Tracheal epithelial cell (primary cell): ENCODE data around the gene NACA2. TPM values are rescaled to one million over a fixed set of nuclear protein-coding genes. Genes with fewer than 3 reads are reported as not detected.

ENCODE experiments used
- total RNA-seq: library from RNA; depleted of rRNA; stranded (reverse); fragments of >200 nt; gene quantifications from 2 replicates; pipeline ENCODE4 v1.2.1, GENCODE V29; 2014

Gene NACA2
- total RNA-seq = not detected in 2 replicates

GRCh38 chr17:61591018-61591417 lies at the start of gene NACA2:
TSS of gene NACA2 (minus strand) at chr17:61591219. CDS start at chr17:61591180, 39 bp downstream.

Other genes with a start within 250 kb of the NACA2 start
- gene TBX2, start 191.4 kb downstream of the NACA2 start, total RNA-seq = 0.72 TPM in 1 of 2 replicates, not detected in the other
- gene TBX4, start 138.8 kb downstream of the NACA2 start, total RNA-seq = not detected in 2 replicates